ENCODE measurements around the gene GDPD3.

- no peak for TF ChIP-seq CTCF (IDR thresholded peaks at IDR 0.05)
- TF ChIP-seq POLR2A (IDR thresholded peaks at IDR 0.05; ENCODE audit: low read depth), result no peak
Measured at GRCh38 chr16:30122604-30123160, 9.3 kb upstream of the GDPD3 start.

Data from esophagus muscularis mucosa (tissue), 3 donors.